Measurements from ENCODE around the gene LAMA2.
"Not testable (repeated sequence)": the region's sequence is repeated elsewhere in the genome, so short reads cannot be mapped to it uniquely, and the experiment has no call there.

LAMA2 gene

DNA sequence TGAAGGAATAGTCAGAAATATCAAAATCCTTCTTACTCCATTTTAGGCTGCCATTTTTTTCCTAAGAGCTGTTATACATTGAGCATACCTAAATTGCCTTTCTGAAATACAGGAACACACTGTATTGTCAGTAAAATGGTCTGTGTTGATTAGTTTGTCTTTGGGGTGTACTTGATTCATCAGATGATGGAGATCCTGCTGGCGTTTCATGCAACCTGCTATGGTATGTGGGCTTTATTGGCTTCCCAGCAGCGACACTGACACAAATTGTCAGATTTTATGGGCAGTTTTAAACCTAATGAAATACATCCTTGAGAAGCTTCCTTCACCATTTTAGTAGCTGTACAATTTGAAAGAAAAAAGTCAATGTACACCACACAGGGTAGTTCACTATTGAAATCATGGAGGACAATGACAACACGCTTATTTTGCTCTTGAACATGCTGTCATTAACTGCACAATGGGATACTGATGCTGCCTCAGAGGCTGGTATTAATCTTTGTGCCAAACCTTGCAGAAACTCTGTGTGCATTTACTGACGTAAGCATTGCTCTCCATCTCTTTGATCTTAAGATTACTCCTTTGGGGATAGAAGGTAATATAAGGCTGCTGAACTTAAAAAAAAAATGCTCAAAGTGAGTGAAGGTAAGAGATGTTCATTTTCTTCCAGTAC lies 124.9 kb downstream of the LAMA2 start:
- DNase-seq, result no peak

DNA sequence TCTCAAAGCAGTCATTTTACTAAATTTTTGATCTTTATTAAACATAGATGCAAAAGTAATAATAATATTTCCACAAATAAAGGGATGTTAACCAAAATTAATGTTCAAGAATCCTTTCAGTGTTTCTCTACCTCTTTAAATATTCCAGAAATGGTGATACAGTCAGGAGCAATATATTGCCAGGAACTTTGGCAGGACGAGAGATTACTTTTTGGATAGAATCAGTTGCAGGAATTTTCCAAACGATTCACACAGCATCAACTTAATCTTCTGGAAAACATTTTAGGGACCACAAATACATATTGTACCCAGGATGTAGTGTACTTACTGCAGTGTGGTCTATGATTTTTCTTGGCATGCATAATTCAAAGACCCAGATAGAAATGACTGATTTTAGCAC lies 125.7 kb downstream of the LAMA2 start:
- DNase-seq, result no peak

- no peak for DNase-seq
Measured at GRCh38 chr6:129009851-129010250, 126.9 kb downstream of the LAMA2 start.

GRCh38 chr6:129014302-129014701 lies 131.4 kb downstream of the LAMA2 start:
- no peak for DNase-seq

GRCh38 chr6:129015721-129016120 lies 132.8 kb downstream of the LAMA2 start:
- DNase-seq, result no peak

DNA sequence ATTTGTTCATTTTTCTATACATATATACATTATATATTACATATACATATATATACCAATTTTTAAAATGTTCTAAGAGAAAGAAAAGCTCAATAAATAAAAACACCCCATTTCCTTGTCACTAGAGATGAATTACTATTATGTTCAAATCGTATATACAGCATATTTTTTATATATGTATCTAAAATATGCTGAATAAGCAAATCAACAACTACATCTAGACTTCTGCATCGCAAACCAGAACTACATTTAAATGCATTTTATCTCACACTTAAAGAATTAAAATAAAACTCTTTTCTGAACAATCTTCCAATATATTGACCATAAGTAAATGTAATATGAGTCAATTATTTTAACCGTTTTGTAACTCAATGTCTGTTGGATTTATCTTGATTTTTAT lies 133.9 kb downstream of the LAMA2 start:
- no peak for DNase-seq

DNA sequence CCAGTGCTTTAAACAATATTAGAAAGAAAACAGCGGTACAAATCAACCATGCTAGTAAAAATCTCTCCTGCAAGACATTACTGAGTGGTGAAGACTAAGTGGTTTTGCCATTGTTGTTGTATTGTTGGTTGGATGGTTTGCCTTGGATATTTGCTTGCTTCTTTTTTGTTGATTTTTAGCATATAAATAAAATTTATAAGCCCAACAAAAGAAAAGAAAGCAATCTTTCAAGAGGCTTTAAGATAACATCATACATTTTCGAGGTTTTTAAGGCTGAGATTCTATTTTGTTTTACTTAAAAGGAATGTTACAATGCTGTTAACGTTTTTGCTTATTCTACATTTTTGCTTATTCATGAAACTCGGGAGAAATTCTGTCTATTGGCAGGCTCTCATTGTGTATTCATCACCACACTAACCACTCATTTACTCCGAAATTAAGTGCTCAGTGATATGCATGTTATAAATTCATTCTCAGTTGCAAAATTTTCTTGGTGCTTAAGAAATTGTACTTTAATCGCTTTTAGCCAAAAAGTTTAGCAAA lies 139.1 kb downstream of the LAMA2 start:
- DNase-seq, result no peak

DNA sequence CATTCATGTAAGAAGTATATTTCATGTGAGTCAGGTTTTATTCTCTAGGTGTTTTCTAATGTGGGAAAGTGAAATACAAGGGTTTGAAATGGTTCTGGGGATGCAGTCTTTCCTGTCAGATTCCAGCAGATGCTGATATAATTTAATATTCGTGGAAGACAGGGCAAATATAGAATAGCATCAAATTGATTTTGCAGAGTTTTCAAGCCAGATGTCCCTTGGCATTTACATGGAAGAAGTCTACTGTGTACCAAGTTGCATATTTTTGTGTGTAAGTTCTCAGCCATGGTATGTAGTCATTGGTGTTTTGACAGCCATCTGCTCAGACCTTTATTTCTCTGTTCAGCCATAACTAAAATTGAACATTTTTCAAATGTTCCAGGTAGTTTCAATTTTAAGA lies 143.7 kb downstream of the LAMA2 start:
- no peak for DNase-seq

DNA sequence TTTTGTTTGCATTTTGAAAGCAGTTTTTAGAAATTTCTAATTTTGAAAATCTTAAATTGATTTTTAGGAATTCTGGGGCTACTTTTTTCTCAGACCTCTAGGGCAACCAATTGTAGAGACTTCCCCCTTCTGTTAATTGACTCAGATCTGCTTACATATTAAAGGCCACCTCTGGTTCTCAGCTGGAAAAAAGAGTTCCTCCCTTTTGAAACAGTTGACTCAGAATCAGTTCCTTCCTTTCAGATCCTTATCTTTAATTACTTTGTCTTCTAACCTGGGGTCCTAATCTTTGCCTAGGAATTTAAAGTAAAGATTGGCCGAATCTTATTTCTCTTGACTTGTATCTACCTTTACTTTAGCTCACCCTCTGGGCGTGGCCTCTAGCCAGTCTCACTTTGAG lies 146.8 kb downstream of the LAMA2 start:
- DNase-seq, result no peak

- DNase-seq, result no peak
Measured at GRCh38 chr6:129030215-129030614, 147.3 kb downstream of the LAMA2 start.

GRCh38 chr6:129031051-129031599 lies 148.2 kb downstream of the LAMA2 start:
- DNase-seq, result peak; percentile 33

GRCh38 chr6:129032602-129033001 lies 149.7 kb downstream of the LAMA2 start:
- DNase-seq, result no peak

DNA sequence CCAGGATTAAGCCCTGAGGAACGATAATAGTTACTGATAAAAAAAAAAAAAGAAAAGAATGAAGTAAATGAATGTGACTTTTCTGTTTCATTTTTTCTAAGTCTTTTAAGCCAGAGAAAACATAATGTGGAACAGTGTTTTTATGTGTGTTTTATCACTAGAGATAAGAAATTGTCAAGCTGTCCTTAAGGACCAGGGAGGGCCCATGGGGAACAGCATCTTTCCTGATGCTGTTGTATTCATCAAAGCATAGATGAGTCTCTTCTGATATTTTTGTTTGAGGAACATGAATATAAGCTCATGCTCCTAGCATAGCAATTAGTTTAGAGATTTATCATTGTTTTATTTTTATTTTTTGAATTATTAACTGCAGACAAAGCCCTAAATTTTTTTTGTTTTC lies 150.2 kb downstream of the LAMA2 start:
- DNase-seq, result no peak

GRCh38 chr6:129033581-129033980 lies 150.6 kb downstream of the LAMA2 start:
- DNase-seq, result no peak

DNA sequence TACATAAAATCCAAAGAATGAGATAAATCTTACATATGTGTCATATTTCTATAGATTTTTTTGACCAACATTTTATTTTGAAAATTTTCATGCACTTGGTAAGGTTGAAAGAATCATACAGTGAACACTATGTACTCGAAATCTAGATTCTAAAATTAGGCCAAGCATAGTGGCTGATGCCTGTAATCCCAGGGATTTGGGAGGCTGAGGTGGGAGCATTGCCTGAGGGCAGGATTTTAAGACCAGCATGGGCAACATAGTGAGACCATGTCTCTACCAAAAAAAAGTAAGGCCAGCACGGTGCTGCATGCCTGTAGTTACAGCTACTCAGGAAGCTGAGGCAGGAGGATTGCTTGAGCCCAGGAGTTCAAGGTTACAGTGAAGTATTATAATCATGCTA lies 158.6 kb downstream of the LAMA2 start:
- DNase-seq, result no peak

- DNase-seq, result no peak
Measured at GRCh38 chr6:129046526-129046925, 163.6 kb downstream of the LAMA2 start.

DNA sequence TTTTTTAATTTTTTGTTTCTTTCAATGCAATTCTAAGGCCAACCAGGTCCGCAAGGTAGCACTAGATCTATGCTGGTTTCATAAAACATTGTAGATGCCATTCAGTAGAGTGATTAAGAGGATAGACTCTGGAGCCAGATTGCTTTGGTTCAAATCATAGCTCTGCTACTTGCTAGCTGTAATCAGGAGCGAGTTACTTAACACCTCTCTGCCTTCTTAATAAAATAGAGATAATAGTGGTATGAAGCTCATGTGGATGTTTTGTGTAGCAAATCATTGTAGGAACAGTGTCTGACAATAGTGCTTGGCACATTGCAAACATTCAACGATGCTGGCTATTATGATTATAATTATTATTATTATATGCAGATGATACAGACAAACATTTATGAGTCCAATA lies 164.9 kb downstream of the LAMA2 start:
- no peak for DNase-seq

DNA sequence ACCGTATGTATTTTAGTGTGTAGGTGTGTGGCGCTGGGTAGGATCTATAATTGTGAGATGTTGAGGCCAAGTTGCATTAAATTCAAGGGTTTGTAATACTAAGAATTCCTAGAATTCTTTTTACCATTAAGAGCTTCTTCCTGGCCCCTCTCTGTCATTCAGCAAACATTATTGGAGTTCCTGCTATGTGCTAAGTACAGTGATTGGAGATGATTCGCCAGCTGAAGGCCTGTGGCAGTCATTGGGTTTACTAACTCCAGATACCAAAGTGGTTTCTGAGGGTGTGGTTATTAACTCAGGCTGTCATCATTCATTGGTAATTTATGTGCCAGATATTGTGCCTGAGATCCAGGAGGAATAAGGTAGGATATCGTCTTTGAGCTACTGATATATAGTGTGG lies 167.1 kb downstream of the LAMA2 start:
- peak; percentile 68 for DNase-seq

DNA sequence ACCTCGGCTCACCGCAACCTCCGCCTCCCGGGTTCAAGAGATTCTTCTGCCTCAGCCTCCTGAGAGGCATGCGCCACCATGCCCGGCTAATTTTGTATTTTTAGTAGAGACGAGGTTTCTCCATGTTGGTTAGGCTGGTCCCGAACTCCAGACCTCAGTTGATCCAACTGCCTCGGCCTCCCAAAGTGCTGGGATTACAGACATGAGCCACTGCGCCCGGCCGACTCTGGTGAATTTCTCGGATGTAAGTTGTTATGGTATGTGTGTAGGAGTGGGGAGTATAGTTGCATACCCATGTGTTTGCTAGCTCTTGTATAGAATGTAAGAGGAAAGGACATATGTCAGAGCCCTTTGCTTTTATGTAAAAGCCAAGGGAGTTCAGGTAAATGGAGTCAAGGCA lies 170.2 kb downstream of the LAMA2 start:
- DNase-seq, result not testable (repeated sequence)

- no peak for DNase-seq
Measured at GRCh38 chr6:129055796-129056195, 172.9 kb downstream of the LAMA2 start.

GRCh38 chr6:129059650-129060049 lies 176.7 kb downstream of the LAMA2 start:
- no peak for DNase-seq

DNA sequence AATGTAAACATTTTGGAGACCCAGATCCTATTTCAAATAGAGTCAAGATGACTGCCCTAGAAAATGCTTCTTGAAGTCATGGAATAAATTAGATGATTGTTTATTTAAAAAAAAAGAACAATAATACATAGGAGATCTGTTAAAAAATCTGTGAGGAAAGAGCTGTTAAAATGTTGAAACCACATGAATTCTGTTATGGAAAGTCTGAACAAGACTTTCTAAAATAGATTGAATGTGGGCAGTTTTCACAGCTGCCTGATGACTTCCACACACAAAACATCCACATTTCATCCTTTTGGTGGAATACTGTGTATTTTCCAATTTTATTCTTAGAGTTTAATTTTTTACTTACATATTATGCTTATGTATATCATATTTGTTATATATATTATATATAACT lies 186.1 kb downstream of the LAMA2 start:
- no peak for DNase-seq

DNA sequence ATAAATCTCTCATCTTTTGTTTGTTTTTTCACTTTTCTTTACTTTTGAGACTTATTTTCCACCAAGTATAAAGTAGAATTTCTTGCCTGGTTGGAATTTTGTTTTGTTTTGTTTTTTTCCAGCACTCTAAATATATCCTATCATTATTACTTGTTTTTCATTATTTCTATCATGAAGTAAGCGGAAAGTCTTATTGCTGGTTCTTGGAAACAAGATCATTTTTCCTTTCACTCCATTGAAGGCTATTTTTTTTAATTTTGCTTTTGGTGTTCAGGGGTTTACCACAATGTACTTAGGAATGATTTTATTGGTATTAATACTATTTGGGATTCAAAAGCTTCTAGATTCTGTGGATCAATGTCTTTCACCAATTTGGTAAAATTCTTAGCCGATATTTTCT lies 190.1 kb downstream of the LAMA2 start:
- DNase-seq, result no peak

GRCh38 chr6:129073691-129074395 lies 190.9 kb downstream of the LAMA2 start:
- peak; percentile 52 for DNase-seq
